ENCODE results near the gene FN3K.

FN3K gene

DNA sequence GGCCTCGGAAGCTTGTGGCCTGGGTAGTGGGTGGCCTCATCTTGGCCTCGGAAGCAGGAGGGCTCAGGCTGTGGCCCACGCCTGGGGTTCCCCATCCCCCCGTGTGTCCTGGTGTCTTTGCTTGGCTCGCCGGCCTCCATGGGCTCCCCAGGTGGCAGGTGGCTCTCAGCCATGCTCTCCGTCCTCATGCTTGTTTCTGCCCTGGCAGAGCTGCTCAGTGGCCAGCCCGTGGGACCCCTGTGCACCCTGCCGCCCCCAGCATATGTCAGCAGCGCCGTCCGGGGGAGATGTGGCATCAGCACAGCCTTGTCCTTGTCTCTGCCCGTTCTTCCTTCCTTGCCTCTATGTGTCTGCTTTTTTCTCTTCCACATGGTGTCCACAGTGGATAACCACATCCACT lies 55.0 kb downstream of the FN3K start:
- intact Hi-C loops (cut with DNase I; ENCODE audit: low total_unique reads): no loop called here
- peaks cover 0 to 17% (median 13%) of the 10 kb centered on the region in 4 donors for H3K4me1 ChIP-seq
- DNase-seq: no peak
- H3K27ac ChIP-seq: no peak overlapping the region
- H3K9me3 ChIP-seq: no peaks in the 10 kb centered on the region
- no peak overlapping the region for H3K4me3 ChIP-seq
- TF ChIP-seq, protein P1, sequence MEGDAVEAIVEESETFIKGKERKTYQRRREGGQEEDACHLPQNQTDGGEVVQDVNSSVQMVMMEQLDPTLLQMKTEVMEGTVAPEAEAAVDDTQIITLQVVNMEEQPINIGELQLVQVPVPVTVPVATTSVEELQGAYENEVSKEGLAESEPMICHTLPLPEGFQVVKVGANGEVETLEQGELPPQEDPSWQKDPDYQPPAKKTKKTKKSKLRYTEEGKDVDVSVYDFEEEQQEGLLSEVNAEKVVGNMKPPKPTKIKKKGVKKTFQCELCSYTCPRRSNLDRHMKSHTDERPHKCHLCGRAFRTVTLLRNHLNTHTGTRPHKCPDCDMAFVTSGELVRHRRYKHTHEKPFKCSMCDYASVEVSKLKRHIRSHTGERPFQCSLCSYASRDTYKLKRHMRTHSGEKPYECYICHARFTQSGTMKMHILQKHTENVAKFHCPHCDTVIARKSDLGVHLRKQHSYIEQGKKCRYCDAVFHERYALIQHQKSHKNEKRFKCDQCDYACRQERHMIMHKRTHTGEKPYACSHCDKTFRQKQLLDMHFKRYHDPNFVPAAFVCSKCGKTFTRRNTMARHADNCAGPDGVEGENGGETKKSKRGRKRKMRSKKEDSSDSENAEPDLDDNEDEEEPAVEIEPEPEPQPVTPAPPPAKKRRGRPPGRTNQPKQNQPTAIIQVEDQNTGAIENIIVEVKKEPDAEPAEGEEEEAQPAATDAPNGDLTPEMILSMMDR (IDR thresholded peaks at IDR 0.05): no peak
- no peaks in the 10 kb centered on the region for H3K27me3 ChIP-seq
- peaks cover 0 to 11% (median 7%) of the 10 kb centered on the region in 3 donors for H3K36me3 ChIP-seq

DNA sequence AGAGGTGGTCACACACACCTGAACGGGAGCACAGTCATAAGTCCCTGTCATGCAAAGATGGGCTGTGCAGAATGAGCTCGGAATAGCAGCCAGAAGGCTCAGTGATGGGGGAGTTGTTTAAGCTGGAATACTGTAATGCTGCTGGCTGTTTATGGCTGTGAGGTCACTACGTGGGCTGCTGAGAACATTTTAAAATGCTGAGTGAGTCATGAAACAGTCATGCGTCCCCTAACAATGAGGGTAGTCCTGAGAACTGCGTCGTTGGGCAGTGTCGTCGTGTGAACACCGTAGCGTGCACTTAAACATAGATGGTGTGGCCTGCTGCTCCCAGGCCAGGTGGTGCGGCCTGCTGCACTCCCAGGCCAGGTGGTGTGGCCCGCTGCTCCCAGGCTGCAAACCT lies 56.1 kb downstream of the FN3K start:
- peaks cover 0 to 11% (median 7%) of the 10 kb centered on the region in 3 donors for H3K36me3 ChIP-seq
- DNase-seq: no peak
- H3K4me3 ChIP-seq: no peak overlapping the region
- intact Hi-C loops (cut with DNase I; ENCODE audit: low total_unique reads): no loop called here
- H3K27me3 ChIP-seq: no peaks in the 10 kb centered on the region
- peaks cover 0 to 17% (median 13%) of the 10 kb centered on the region in 4 donors for H3K4me1 ChIP-seq
- H3K9me3 ChIP-seq: no peaks in the 10 kb centered on the region
- TF ChIP-seq, protein P1 (IDR thresholded peaks at IDR 0.05): no peak
- no peak overlapping the region for H3K27ac ChIP-seq

DNA sequence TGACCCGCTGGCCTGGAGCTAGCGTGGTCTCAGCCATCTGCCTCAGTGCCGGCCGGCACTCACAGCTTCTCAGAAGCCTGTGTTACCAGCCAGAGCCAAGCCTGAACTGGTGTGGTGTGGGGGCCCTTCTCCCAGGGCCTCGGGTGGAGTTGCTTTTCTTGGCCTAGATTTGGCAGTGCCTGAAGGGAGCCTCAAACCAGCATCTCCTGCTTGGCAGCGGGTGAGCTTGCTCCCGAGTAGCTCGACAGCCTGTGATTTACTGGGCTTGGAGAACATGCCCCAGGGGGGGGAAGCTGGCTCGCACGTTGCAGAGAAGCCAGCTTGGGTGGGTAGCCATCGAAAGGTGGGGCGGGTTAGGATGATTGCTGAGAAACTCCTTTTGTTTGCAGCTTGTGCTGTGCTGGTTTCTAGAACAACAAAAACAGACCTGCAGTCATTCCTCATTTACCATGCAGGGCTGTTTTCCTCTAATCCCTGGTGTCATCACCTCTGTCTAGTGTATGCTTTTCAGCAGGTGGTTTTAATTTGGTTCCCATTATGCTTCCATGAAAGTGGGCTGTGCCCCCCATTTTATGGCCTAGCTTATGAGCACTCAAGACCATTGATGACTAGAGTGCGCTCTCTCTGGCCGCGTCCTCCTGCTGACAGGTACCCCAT lies 58.7 kb downstream of the FN3K start:
- Histone ChIP-seq H3K27ac (peak overlapping the region in 1 of 2 donors; percentile 9), H3K36me3 (peaks cover 0 to 22% (median 15%) of the 10 kb centered on the region in 3 donors), H3K4me1 (peaks cover 0 to 17% (median 13%) of the 10 kb centered on the region in 4 donors), H3K27me3 (no peaks in the 10 kb centered on the region), H3K4me3 (no peak overlapping the region), H3K9me3 (no peaks in the 10 kb centered on the region)
- TF ChIP-seq, protein P1 (IDR thresholded peaks at IDR 0.05): no peak
- peak in 1 of 2 donors; percentile 87 for DNase-seq
- intact Hi-C loops (cut with DNase I; ENCODE audit: low total_unique reads): no loop called here

DNA sequence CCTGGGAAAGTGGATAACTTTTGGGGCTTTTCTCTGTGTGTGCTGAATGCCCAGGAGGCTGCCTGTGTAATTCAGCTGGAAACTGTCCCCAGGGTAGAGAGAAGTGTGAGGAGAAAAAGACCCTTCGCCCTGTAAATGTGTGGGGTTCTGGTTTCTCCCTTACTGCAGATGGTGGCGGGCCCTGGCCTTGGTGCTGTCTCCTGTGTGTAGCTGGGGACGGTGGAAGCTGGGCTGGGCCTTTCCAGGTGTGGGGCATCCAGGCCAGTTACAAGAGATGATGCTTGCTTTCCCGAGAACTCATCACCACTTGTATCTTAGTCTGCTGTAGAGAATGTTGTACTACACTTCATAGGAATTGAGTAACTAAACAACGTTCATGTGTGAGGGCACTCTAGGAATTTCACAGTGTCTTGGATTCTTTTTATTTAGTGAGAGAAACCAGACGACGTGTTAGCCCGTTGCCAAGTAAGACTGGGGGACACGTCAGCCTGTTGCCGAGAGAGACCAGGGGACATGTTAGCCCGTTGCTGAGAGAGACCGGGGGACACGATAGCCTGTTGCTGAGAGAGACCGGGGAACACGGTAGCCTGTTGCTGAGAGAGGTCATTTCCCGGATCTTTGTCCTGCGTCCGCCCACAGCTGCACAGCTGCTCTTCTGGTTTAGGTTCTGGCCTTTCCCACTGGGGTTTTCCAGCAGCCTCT lies 59.5 kb downstream of the FN3K start:
- no peak for DNase-seq
- intact Hi-C loops (cut with DNase I; ENCODE audit: low total_unique reads): no loop called here
- H3K27me3 ChIP-seq: no peaks in the 10 kb centered on the region
- no peaks in the 10 kb centered on the region for H3K9me3 ChIP-seq
- no peak overlapping the region for H3K27ac ChIP-seq
- peaks cover 0 to 17% (median 13%) of the 10 kb centered on the region in 4 donors for H3K4me1 ChIP-seq
- peaks cover 0 to 22% (median 17%) of the 10 kb centered on the region in 3 donors for H3K36me3 ChIP-seq
- no peak overlapping the region for H3K4me3 ChIP-seq
- TF ChIP-seq, protein P1 (IDR thresholded peaks at IDR 0.05): no peak

DNA sequence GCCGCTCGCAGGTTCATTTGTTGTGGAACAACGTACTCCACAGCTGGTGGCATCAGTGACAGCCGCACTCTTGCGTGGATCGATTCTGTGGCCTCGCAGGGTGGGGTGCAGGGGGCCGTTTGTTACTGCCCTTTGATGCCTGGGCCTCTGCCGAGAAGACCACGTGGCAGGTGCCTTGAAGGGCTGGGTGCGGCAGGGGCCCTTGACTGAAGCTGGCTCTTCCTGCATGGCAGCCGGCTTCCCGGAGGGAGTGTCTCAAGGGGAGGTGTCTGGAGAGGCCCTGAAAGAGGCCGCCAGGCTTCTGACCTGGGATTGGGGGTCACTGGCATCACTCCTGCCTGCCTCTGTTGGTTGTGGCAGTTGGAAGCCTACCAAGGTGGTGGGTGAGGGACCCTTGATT lies 60.2 kb downstream of the FN3K start:
- intact Hi-C loops (cut with DNase I; ENCODE audit: low total_unique reads): no loop called here
- H3K27ac ChIP-seq: no peak overlapping the region

More for the DNA sequence above, 60.2 kb downstream of the FN3K start:
- H3K36me3 ChIP-seq: peaks cover 0 to 25% (median 24%) of the 10 kb centered on the region in 3 donors
- H3K4me3 ChIP-seq: no peak overlapping the region
- no peaks in the 10 kb centered on the region for H3K27me3 ChIP-seq
- TF ChIP-seq, protein P1 (IDR thresholded peaks at IDR 0.05): no peak
- H3K9me3 ChIP-seq: no peaks in the 10 kb centered on the region
- peaks cover 0 to 17% (median 13%) of the 10 kb centered on the region in 4 donors for H3K4me1 ChIP-seq
- DNase-seq: no peak
